Hepatic stellate cell (primary cell): ENCODE results near the gene ZNF670.
"Not testable (repeated sequence)": the region's sequence is repeated elsewhere in the genome, so short reads cannot be mapped to it uniquely, and the experiment has no call there.

ENCODE experiments used
- DNase-seq: peaks from one replicate; pipeline ENCODE4 v3.0.0; 2011; ENCODE audit warnings: low spot score

The ZNF670 gene

GRCh38 chr1:247043406-247043805 lies 35.2 kb downstream of the ZNF670 start:
- no peak for DNase-seq

- DNase-seq = no peak
Measured at GRCh38 chr1:247037511-247038320, 40.9 kb downstream of the ZNF670 start.

DNA sequence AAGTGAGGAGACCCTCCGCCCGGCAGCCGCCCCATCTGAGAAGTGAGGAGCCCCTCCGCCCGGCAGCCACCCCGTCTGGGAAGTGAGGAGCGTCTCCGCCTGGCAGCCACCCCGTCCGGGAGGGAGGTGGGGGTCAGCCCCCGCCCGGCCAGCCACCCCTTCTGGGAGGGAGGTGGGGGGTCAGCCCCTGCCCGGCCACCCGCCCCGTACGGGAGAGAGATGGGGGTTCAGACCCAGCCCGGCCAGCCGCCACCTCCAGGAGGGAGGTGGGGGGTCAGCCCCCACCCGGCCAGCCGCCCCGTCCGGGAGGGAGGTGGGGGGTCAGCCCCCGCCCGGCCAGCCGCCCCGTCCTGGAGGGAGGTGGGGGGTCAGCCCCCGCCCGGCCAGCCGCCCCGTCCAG lies 46.3 kb downstream of the ZNF670 start:
- not testable (repeated sequence) for DNase-seq
